A549 treated with ZK216348 at 1 μM for 4 hours (cell line): ENCODE results near the gene SPRY2. TPM values are rescaled to one million over a fixed set of nuclear protein-coding genes. Genes with fewer than 3 reads are reported as not detected.

Experiments
- total RNA-seq: library from RNA; stranded (reverse); fragments of 200-300 nt; extraction: Qiagen RNA extraction; gene quantifications from 5 replicates; pipeline ENCODE4 v1.2.3, GENCODE V29; 2022; ENCODE audit warnings: low read depth

Gene SPRY2
- 8.7 to 14.1 TPM (median 12.7 TPM) in 5 replicates for total RNA-seq

GRCh38 chr13:80341101-80341755 lies at the start of gene SPRY2:
SPRY2 (minus strand) TSS chr13:80341126; CDS start chr13:80337705, 3,421 bp downstream.

